GM21360 (cell line): ENCODE results near the gene SLBP.
"Not testable (repeated sequence)": the region's sequence is repeated elsewhere in the genome, so short reads cannot be mapped to it uniquely, and the experiment has no call there.

Source experiments
- ATAC-seq: cut with Tn5 transposase; IDR thresholded peaks from one replicate; pipeline ENCODE4 v1.9.1; 2021; ENCODE audit warnings: mild to moderate bottlenecking, moderate library complexity; ENCODE audit not compliant: unreplicated experiment

SLBP gene

GRCh38 chr4:1678244-1678643, 33.9 kb downstream of the SLBP start:
- ATAC-seq, result no peak

- ATAC-seq, result no peak
Measured at GRCh38 chr4:1676605-1677525, 35.3 kb downstream of the SLBP start.

GRCh38 chr4:1675802-1676137, 36.3 kb downstream of the SLBP start:
- ATAC-seq, result no peak

GRCh38 chr4:1675136-1675801, 36.9 kb downstream of the SLBP start:
- no peak for ATAC-seq

- no peak for ATAC-seq
Measured at GRCh38 chr4:1674682-1675081, 37.4 kb downstream of the SLBP start.

GRCh38 chr4:1673671-1674070, 38.4 kb downstream of the SLBP start:
- ATAC-seq, result no peak

GRCh38 chr4:1671011-1671410, 41.1 kb downstream of the SLBP start:
- ATAC-seq, result not testable (repeated sequence)

- no peak for ATAC-seq
Measured at GRCh38 chr4:1670279-1670678, 41.8 kb downstream of the SLBP start.

- no peak for ATAC-seq
Measured at GRCh38 chr4:1669850-1670249, 42.3 kb downstream of the SLBP start.

GRCh38 chr4:1669270-1669669, 42.8 kb downstream of the SLBP start:
- no peak for ATAC-seq

GRCh38 chr4:1668488-1668840, 43.7 kb downstream of the SLBP start:
- ATAC-seq, result no peak

GRCh38 chr4:1667273-1667672, 44.8 kb downstream of the SLBP start:
- no peak for ATAC-seq

GRCh38 chr4:1666391-1666790, 45.7 kb downstream of the SLBP start:
- no peak for ATAC-seq

- no peak for ATAC-seq
Measured at GRCh38 chr4:1664141-1664540, 48.0 kb downstream of the SLBP start.

GRCh38 chr4:1663549-1663948, 48.6 kb downstream of the SLBP start:
- no peak for ATAC-seq

GRCh38 chr4:1661695-1662094, 50.4 kb downstream of the SLBP start:
- ATAC-seq, result no peak

GRCh38 chr4:1660948-1661677, 51.0 kb downstream of the SLBP start:
- no peak for ATAC-seq

- ATAC-seq, result no peak
Measured at GRCh38 chr4:1659104-1660043, 52.7 kb downstream of the SLBP start.

- no peak for ATAC-seq
Measured at GRCh38 chr4:1658581-1658980, 53.5 kb downstream of the SLBP start.

- no peak for ATAC-seq
Measured at GRCh38 chr4:1658146-1658545, 54.0 kb downstream of the SLBP start.

GRCh38 chr4:1656986-1657385, 55.1 kb downstream of the SLBP start:
- ATAC-seq, result no peak
